Measurements from ENCODE around the gene PGLYRP3. TPM values are rescaled to one million over a fixed set of nuclear protein-coding genes. Genes with fewer than 3 reads are reported as not detected.

Gene PGLYRP3
- total and polyA plus RNA-seq, 2 of the 8 experiments (the other 6 are each of a cell fraction or from before 2014, with no cell fraction given) = not detected

GRCh38 chr1:153262462-153263157 is 50.1 kb downstream of the PGLYRP3 start (continued):
- TF ChIP-seq BCL11A (IDR thresholded peaks at IDR 0.05; ENCODE audit: low read depth in 2 of 2, low read length in 2 of 2) (no peak), KDM5A (IDR thresholded peaks at IDR 0.05; ENCODE audit: low read length) (no peak), SP1 (IDR thresholded peaks at IDR 0.05; ENCODE audit: low read depth, low read length) (no peak)

Data from H1 (cell line).